Dendritic cell treated with granulocyte-macrophage colony-stimulating factor and Interleukin-4, amounts not matched to agents 40 ng/mL and 50 ng/mL, for 4 days (primary cell): ENCODE data around the gene DLGAP4.

Experiments used
- H3K27ac Mint-ChIP-seq: one replicate; pipeline ENCODE4 v1.8.0; 2022; ENCODE audit warnings: mild to moderate bottlenecking, mixed read lengths
- H3K27me3 Mint-ChIP-seq: one replicate; pipeline ENCODE4 v1.8.0; 2022; ENCODE audit warnings: mild to moderate bottlenecking, mixed read lengths
- H3K36me3 Mint-ChIP-seq: one replicate; pipeline ENCODE4 v1.8.0; 2022; ENCODE audit warnings: low read depth, mixed read lengths
- H3K4me1 Mint-ChIP-seq: one replicate; pipeline ENCODE4 v1.8.0; 2022; ENCODE audit warnings: low read depth, mixed read lengths
- H3K4me3 Mint-ChIP-seq: one replicate; pipeline ENCODE4 v1.8.0; 2022; ENCODE audit warnings: mild to moderate bottlenecking, moderate library complexity, mixed read lengths
- H3K9me3 Mint-ChIP-seq: one replicate; pipeline ENCODE4 v1.8.0; 2022; ENCODE audit warnings: mixed read lengths
- intact Hi-C: fragments of 100-400 bp; cut with micrococcal nuclease; formaldehyde crosslinking; loops from one replicate; pipeline ENCODE4 v1.15.0; 2022

Gene DLGAP4

GRCh38 chr20:36305602-36306551 lies at the start of gene DLGAP4:
TSS of gene DLGAP4 (plus strand) at chr20:36306339. CDS start at chr20:36431718, 125,379 bp downstream.
- Mint-ChIP-seq H3K9me3 (no peaks in the 10 kb centered on the region), H3K27me3 (peaks cover 77% of the 10 kb centered on the region), H3K27ac (no peak within 1 kb of the TSS), H3K4me3 (no peak within 1 kb of the TSS), H3K4me1 (peaks cover 9% of the 10 kb centered on the region), H3K36me3 (no peaks in the 10 kb centered on the region)
- intact Hi-C loops, result no loop called here

GRCh38 chr20:36259177-36260061 lies 46.7 kb upstream of the DLGAP4 start:
- no peak overlapping the region for H3K4me3 Mint-ChIP-seq
- intact Hi-C loops, result no loop called here
- H3K4me1 Mint-ChIP-seq, result no peaks in the 10 kb centered on the region
- peaks cover 42% of the 10 kb centered on the region for H3K36me3 Mint-ChIP-seq
- H3K27ac Mint-ChIP-seq, result no peak overlapping the region
- H3K9me3 Mint-ChIP-seq, result no peaks in the 10 kb centered on the region
- no peaks in the 10 kb centered on the region for H3K27me3 Mint-ChIP-seq

DNA sequence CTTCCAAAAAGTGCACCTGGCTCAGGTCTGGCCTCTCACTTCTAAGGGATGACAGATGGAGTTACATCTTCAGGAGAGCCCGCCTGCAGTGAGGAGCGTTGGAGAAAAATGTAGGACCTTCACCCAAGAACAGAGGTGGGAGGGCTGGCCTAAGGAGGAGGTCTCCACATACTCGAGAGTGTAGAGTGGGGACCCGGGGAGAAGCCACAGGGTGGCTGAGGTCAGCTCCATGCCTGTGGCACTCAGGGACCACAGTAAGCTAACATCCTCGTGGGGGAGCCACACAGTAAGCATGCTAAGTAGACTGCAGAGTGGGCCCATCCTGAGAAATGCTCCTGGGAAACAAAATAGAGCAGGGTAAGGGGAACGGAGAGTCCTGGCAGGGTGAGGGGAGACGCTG lies 45.8 kb upstream of the DLGAP4 start:
- Mint-ChIP-seq H3K4me3 (no peak overlapping the region), H3K9me3 (no peaks in the 10 kb centered on the region), H3K27ac (no peak overlapping the region), H3K36me3 (peaks cover 33% of the 10 kb centered on the region), H3K27me3 (no peaks in the 10 kb centered on the region), H3K4me1 (no peaks in the 10 kb centered on the region)
- intact Hi-C loops, result no loop called here

GRCh38 chr20:36261389-36262105 lies 44.6 kb upstream of the DLGAP4 start:
- Mint-ChIP-seq H3K9me3 (no peaks in the 10 kb centered on the region), H3K4me1 (no peaks in the 10 kb centered on the region), H3K27ac (no peak overlapping the region)

DNA sequence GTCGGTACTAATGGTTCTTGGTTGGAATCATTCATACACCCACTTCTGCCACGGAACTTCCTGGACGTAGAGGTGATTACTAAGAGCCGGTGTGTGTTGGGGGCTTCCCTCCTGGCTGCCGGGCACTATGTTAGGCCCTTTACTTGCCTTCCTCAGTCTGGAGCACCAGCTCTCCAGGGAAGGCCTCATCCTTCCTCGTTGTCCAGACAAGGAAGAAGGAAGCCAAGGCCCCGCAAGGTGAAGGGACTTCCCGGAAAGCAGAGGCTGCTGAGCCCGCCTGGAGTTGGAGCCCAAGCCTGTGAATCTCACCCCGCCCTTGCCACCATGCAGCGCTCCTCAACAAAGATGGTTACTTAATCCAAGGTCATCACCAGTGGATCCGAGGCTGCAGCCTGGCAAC lies 43.7 kb upstream of the DLGAP4 start:
- H3K27me3 Mint-ChIP-seq, result no peaks in the 10 kb centered on the region
- no peaks in the 10 kb centered on the region for H3K4me1 Mint-ChIP-seq
- no peak overlapping the region for H3K27ac Mint-ChIP-seq
- intact Hi-C loops, result no loop called here
- H3K36me3 Mint-ChIP-seq, result peaks cover 12% of the 10 kb centered on the region
- H3K4me3 Mint-ChIP-seq, result no peak overlapping the region
- no peaks in the 10 kb centered on the region for H3K9me3 Mint-ChIP-seq

More at GRCh38 chr20:36261389-36262105, 44.6 kb upstream of the DLGAP4 start:
- intact Hi-C loops, result no loop called here
- Mint-ChIP-seq H3K36me3 (peaks cover 21% of the 10 kb centered on the region), H3K27me3 (no peaks in the 10 kb centered on the region), H3K4me3 (no peak overlapping the region)

DNA sequence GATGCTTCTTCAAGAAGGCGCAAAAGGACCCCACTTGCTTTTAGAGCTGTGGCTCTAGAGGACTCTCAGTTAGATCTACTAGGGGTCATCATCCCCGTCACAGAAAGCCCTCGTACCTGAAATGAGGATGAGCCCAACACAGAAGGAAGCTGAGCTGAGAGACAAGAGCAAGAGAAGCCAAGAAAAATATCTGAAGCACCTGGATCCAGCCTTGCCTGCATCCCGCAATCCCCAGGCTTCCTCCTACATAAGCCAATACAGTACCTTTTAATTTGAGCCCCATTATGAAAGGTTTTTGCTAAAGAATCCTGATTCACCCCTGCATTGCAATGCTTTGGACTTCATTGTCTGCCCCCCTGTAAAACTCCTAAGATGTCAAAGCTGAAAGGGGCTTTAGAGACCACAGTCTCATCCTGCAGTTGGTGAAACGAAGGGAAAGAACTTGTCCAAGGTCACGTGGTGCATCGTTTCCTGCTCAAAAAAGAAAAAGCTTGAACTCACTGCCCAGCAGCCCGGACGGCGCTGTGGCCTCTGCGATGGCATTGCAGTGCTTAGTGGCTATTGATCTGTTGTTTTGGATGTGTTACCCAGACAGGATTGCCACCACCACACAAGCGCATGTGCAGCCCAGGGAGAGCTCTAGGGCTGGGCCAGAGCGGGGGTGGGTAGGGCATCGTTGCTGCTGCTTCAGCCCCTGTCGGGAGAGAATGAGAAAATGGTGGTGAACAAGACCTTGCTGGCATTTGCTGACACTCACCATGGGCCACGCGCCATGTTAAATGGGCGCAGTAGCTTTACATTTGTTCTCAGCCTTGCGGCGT lies 41.5 kb upstream of the DLGAP4 start:
- intact Hi-C loops, result no loop called here
- Mint-ChIP-seq H3K4me1 (no peaks in the 10 kb centered on the region), H3K4me3 (no peak overlapping the region), H3K9me3 (no peaks in the 10 kb centered on the region), H3K27ac (no peak overlapping the region), H3K36me3 (no peaks in the 10 kb centered on the region), H3K27me3 (no peaks in the 10 kb centered on the region)

- Mint-ChIP-seq H3K27ac (no peak overlapping the region), H3K4me1 (no peaks in the 10 kb centered on the region), H3K4me3 (no peak overlapping the region), H3K9me3 (no peaks in the 10 kb centered on the region), H3K27me3 (no peaks in the 10 kb centered on the region), H3K36me3 (no peaks in the 10 kb centered on the region)
- intact Hi-C loops, result no loop called here
These were observed 40.0 kb upstream of the DLGAP4 start for GRCh38 chr20:36266189-36266588.

DNA sequence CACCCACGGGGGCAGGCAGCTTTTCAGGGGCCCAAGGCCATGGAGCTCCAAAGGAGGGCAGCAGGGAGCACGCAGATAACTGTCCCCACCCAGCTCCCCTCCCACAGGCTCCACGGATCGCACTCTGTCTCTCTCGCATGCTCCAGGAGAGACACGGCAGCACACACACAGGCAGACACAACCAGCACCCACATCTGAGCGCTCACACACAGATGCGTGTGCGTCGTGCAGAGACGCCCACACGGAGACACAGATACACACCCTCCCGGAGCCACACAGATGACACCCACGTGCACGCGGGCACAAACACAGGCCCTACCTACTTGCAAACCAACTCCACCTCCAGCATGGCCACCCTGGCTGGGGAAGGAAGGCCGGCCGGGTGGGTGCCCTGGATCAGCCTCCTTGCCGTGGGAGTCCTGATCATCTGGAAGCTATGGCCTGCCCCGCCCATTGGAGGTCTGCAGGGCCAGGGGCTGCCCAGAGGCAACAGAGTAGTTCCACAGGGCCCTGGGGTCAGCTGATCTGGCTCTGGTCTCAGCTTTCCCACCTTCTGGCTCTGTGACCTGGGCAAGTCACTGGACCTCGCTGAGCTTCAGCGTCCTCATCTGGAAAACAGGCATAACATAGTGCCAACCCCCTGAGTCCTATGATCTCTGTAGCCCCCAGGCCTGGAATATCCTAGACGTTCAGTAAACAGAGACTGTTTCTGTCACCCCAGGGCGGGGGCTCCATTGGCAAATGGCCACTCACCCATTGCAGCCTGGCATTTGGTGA lies 38.3 kb upstream of the DLGAP4 start:
- no peak overlapping the region for H3K4me3 Mint-ChIP-seq
- H3K4me1 Mint-ChIP-seq, result no peaks in the 10 kb centered on the region

DNA sequence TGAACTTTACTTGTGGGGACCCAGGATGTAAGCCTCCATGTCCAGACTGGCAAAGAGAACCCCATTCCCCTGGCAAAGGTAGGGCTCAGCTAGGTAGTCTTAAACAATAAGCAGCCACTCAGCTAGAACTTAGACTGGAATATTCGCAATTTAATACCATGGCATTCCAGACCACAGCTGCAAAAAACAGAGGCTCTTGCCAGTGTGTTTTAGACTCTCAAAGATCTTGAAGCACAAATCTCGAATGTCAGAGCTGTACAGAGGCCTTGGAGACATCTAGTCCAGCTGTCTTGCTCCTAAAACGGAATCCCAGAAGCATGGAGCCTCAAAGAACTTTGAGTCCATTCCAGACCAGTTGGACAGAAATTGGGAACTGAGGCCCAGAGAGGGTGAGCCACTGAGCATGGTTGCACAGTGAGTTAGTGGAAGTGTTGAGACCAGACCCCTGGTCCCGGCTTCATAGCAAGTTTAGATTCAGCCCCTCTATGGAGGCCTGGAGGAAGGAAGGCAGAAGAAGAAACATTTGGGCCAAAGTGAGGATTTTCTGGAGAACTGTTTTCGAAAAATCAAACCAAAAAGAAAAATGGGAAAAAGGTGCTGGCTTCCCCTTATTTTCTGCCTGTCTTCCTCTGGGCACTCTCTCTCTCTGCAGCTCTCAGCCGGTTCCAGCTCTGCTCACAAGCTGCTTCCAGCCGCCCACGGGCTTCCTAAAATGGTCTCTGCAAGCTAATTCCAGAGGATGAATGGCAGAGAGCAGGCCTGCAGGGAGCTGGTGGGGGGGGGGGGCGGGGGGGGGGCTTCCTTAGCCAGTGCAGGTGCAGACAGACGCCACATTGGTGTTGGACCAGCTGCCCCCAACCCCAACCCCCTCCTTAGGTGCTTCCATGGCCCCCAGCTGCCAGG lies 37.4 kb upstream of the DLGAP4 start:
- Mint-ChIP-seq H3K36me3 (no peaks in the 10 kb centered on the region), H3K27ac (no peak overlapping the region), H3K4me3 (no peak overlapping the region), H3K27me3 (no peaks in the 10 kb centered on the region), H3K9me3 (no peaks in the 10 kb centered on the region), H3K4me1 (no peaks in the 10 kb centered on the region)
- intact Hi-C loops, result no loop called here

More for the DNA sequence above, 38.3 kb upstream of the DLGAP4 start:
- no peaks in the 10 kb centered on the region for H3K27me3 Mint-ChIP-seq
- intact Hi-C loops, result no loop called here
- H3K27ac Mint-ChIP-seq, result no peak overlapping the region
- no peaks in the 10 kb centered on the region for H3K9me3 Mint-ChIP-seq
- H3K36me3 Mint-ChIP-seq, result no peaks in the 10 kb centered on the region

DNA sequence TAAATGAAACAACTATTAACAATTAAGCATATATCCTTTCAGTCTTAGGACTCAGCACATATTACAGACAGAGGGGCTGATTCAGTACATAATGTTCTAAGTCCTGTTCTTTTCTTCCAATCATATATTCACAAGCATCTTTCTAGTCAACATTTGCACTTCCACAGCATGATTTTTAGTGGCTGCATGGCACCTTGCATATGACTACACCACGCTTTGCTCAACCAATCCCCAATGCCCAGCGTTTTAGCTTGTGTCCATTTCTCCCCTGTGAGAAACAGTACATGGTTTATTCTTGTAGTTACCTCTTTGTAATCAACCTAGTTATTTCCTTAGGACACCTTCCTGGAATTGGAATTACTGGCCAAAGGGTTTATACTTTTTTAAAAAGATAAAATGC lies 36.6 kb upstream of the DLGAP4 start:
- H3K4me1 Mint-ChIP-seq, result no peaks in the 10 kb centered on the region
- no peak overlapping the region for H3K4me3 Mint-ChIP-seq
- H3K9me3 Mint-ChIP-seq, result no peaks in the 10 kb centered on the region
- no peaks in the 10 kb centered on the region for H3K36me3 Mint-ChIP-seq
- intact Hi-C loops, result no loop called here
- peaks cover 5% of the 10 kb centered on the region for H3K27me3 Mint-ChIP-seq
- H3K27ac Mint-ChIP-seq, result no peak overlapping the region

DNA sequence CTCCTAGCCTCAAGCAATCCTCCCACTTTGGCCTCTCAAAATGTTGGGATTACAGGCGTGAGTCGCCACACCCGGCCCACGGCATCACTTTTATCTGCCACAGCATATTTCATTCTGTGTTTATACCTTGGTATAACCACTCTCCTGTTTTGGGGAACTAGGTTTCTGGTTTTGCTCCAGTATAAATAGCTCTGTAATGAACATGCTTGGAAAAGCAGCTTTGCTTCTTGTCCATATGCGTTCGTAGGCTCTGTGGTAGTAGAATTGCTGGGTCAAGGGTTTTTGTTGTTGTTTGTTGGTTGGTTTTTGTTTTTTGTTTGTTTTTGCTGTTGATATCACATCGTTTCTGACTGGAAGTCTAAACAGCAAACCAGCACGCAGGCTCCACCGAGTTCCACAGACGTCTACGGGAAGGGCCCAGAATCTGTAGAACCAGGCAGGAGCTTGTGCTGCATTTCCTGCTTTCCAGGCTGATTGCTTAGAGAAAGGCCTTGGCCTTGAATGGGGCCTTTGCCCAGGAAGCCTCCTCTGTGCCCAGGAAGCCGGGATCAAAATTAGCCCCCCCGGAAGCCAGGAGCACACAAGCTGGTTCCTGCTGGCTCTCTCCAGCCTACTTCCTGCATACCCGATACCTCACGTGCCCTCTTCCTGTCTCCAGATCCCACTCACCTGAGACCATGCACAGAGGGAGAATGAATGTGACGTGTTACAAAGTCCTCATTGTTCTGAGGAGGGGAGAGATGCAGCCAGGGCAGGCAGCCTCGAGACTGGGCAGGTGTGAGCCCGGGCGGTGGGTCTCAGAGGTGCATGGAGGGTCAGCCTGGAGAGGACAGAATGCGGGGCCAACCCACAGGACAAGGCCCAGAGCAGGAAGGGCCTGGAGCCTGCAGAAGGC lies 35.1 kb upstream of the DLGAP4 start:
- intact Hi-C loops, result no loop called here
- no peaks in the 10 kb centered on the region for H3K36me3 Mint-ChIP-seq

More for the DNA sequence above, 35.1 kb upstream of the DLGAP4 start:
- Mint-ChIP-seq H3K4me3 (no peak overlapping the region), H3K9me3 (no peaks in the 10 kb centered on the region), H3K27me3 (peaks cover 6% of the 10 kb centered on the region), H3K4me1 (no peaks in the 10 kb centered on the region), H3K27ac (no peak overlapping the region)
